ENCODE results near the gene TNK1. TPM values are rescaled to one million over a fixed set of nuclear protein-coding genes. Genes with fewer than 3 reads are reported as not detected.

The TNK1 gene
- total and polyA plus RNA-seq, 2 of the 8 experiments (the other 6 are each of a cell fraction or from before 2014, with no cell fraction given): 7.6 to 9.5 TPM

DNA sequence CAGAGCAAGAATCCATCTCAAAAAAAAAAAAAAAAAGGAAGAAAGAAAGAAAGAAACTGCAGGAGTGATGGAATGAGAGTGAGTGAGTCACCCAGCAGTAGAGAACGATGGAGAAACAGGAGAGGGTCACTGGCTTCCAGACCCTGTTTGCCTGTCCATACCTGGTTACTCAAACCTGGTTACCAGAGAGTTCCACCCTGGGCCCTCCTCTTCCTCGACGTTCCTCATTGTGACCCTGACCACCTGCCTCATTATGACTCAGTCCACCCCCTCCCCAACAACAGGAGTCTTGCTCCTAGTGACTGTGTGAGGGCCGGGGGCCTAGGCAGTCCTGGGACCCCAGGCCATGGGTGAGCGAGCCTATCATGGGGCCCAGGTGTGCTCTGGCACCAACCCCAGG is 47.7 kb downstream of the TNK1 start, which contains the start of gene SPEM3:
Gene SPEM3, plus strand, starts transcription at position 301 of the 400 bp plus-strand sequence. Its CDS starts 46 bp downstream, at position 347.
- POLR2A ChIA-PET (ENCODE audit: partially characterized antibody): interaction anchor here (0.8 to 1.2 kb wide), 4 partner anchors 10 to 30 kb away, joined by 3 read pairs; partner anchors contain the start of gene TMEM256
- H3K23me2 ChIP-seq (ENCODE audit: low read depth, low read length): no peaks in the 10 kb centered on the region
- H3K27me3 ChIP-seq (replicated peaks in 1 of 4; ENCODE audit: control insufficient read depth in 3 of 4, extremely low read depth in 1 of 4, insufficient read depth in 3 of 4, low read length in 3 of 4): no peaks in the 10 kb centered on the region; a peak in 1 of 7 replicates
- H2BK12ac ChIP-seq (ENCODE audit: low read depth, low read length): no peak within 1 kb of the TSS
- no peak within 1 kb of the TSS for H2AFZ ChIP-seq (ENCODE audit: low read length)
- no peak within 1 kb of the TSS for H3K56ac ChIP-seq (replicated peaks; ENCODE audit: insufficient read length, low read depth, low read length)
- no peak within 1 kb of the TSS for H2BK20ac ChIP-seq (ENCODE audit: low read length)
- no peaks in the 10 kb centered on the region for H3K79me1 ChIP-seq (ENCODE audit: low read depth, low read length)
- H3K27ac ChIP-seq (ENCODE audit: low read depth, low read length): no peak within 1 kb of the TSS
- H2AK5ac ChIP-seq (ENCODE audit: low read depth, low read length): no peak within 1 kb of the TSS
- no peak within 1 kb of the TSS for H2BK120ac ChIP-seq (replicated peaks; ENCODE audit: low read depth, low read length)
- H3K36me3 ChIP-seq (ENCODE audit: control insufficient read depth in 2 of 4, insufficient read depth in 4 of 4, low read length in 3 of 4): no peaks in the 10 kb centered on the region
- H2BK15ac ChIP-seq (ENCODE audit: low read length): no peak within 1 kb of the TSS
- no peak within 1 kb of the TSS for H3K23ac ChIP-seq (ENCODE audit: insufficient read length)
- DNase-seq (ENCODE audit: low read depth in 1 of 2, low spot score in 2 of 2) (no peak), FAIRE-seq (no peak)
- 80% methylated on average over 5 of the region's 5 CpGs; no CpG with 5 or more reads in 1 of the 2 experiments for WGBS, 2 experiments (ENCODE audit: extremely low coverage in 1 of 2, insufficient coverage in 1 of 2, insufficient read length in 1 of 2, insufficient replicate concordance in 2 of 2, low coverage in 1 of 2, low lambda C conversion rate in 2 of 2, missing lambda C conversion rate in 1 of 2)
- no peak within 1 kb of the TSS for H4K91ac ChIP-seq (replicated peaks; ENCODE audit: insufficient read length, low read length)
- H3K9me3 ChIP-seq (ENCODE audit: insufficient read depth in 2 of 2, low read depth in 1 of 2, low read length in 1 of 2): no peaks in the 10 kb centered on the region
- peaks cover 0 to 3% of the 10 kb centered on the region in 2 experiments for H4K20me1 ChIP-seq (replicated peaks in 1 of 2; ENCODE audit: control insufficient read depth in 1 of 2, insufficient read depth in 2 of 2, low read length in 2 of 2)
- no peak within 1 kb of the TSS for H3K4me3 ChIP-seq (ENCODE audit: extremely low read depth in 1 of 4, insufficient read depth in 2 of 4, low read depth in 3 of 4, low read length in 4 of 4)
- H3K9ac ChIP-seq (replicated peaks in 1 of 4; ENCODE audit: extremely low read depth in 1 of 4, low read depth in 3 of 4, low read length in 3 of 4): no peak within 1 kb of the TSS
- CTCF ChIA-PET (ENCODE audit: partially characterized antibody): interaction anchor here (0.6 to 0.8 kb wide), 2 partner anchors 63 to 66 kb away, joined by 3 to 4 read pairs; no protein-coding TSS in a partner anchor
- no peak within 1 kb of the TSS for H4K8ac ChIP-seq (ENCODE audit: extremely low read depth, insufficient read depth, low read length)
- no peak within 1 kb of the TSS for H2BK5ac ChIP-seq (ENCODE audit: low read depth, low read length)
- H3K4ac ChIP-seq (replicated peaks; ENCODE audit: insufficient read length, low read depth, low read length): no peak within 1 kb of the TSS
- no peak within 1 kb of the TSS for H3K14ac ChIP-seq (ENCODE audit: insufficient read length)
- no peaks in the 10 kb centered on the region; a peak in 1 of 7 replicates for H3K4me1 ChIP-seq (replicated peaks in 1 of 4; ENCODE audit: control insufficient read depth in 3 of 4, insufficient read depth in 4 of 4, low read length in 3 of 4)
- no peak within 1 kb of the TSS for H3K18ac ChIP-seq (ENCODE audit: extremely low read depth, low read length)
- no peaks in the 10 kb centered on the region for H3K79me2 ChIP-seq (ENCODE audit: control insufficient read depth in 1 of 2, insufficient read depth in 2 of 2, low read length in 2 of 2)
- H4K5ac ChIP-seq (ENCODE audit: insufficient read length, low read depth, low read length): no peak within 1 kb of the TSS
- H3K4me2 ChIP-seq (ENCODE audit: insufficient read depth in 1 of 2, low read depth in 2 of 2, low read length in 2 of 2): no peak within 1 kb of the TSS
- no peak for TF ChIP-seq SIX5 (IDR thresholded peaks at IDR 0.05; ENCODE audit: low read depth, low read length)
- no peak for TF ChIP-seq YY1 (IDR thresholded peaks at IDR 0.05; ENCODE audit: low read depth, low read length)
- no peak for TF ChIP-seq JUN (IDR thresholded peaks at IDR 0.05; ENCODE audit: low read depth, low read length)
- TF ChIP-seq NANOG (IDR thresholded peaks at IDR 0.05; ENCODE audit: insufficient read depth, low read depth, low read length, poor library complexity, severe bottlenecking): no peak
- no peak for TF ChIP-seq BRCA1 (IDR thresholded peaks at IDR 0.05; ENCODE audit: low read depth, low read length)
- no peak for TF ChIP-seq KDM4A (IDR thresholded peaks at IDR 0.05; ENCODE audit: low read depth, low read length, severe bottlenecking)
- no peak for TF ChIP-seq TAF7 (optimal IDR thresholded peaks at IDR 0.05; ENCODE audit: borderline replicate concordance, low read depth, low read length)
- no peak for TF ChIP-seq RXRA (IDR thresholded peaks at IDR 0.05; ENCODE audit: insufficient read depth, low read depth, low read length)
- TF ChIP-seq SP2 (IDR thresholded peaks at IDR 0.05; ENCODE audit: low read length): no peak
- TF ChIP-seq CTBP2 (IDR thresholded peaks at IDR 0.05; ENCODE audit: borderline replicate concordance, insufficient read depth, insufficient read length, low read length): no peak
- no peak for TF ChIP-seq POU5F1 (IDR thresholded peaks at IDR 0.05; ENCODE audit: low read depth, low read length)
- TF ChIP-seq, protein P1, sequence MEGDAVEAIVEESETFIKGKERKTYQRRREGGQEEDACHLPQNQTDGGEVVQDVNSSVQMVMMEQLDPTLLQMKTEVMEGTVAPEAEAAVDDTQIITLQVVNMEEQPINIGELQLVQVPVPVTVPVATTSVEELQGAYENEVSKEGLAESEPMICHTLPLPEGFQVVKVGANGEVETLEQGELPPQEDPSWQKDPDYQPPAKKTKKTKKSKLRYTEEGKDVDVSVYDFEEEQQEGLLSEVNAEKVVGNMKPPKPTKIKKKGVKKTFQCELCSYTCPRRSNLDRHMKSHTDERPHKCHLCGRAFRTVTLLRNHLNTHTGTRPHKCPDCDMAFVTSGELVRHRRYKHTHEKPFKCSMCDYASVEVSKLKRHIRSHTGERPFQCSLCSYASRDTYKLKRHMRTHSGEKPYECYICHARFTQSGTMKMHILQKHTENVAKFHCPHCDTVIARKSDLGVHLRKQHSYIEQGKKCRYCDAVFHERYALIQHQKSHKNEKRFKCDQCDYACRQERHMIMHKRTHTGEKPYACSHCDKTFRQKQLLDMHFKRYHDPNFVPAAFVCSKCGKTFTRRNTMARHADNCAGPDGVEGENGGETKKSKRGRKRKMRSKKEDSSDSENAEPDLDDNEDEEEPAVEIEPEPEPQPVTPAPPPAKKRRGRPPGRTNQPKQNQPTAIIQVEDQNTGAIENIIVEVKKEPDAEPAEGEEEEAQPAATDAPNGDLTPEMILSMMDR (IDR thresholded peaks at IDR 0.05; ENCODE audit: control extremely low read depth in 1 of 3, insufficient read depth in 1 of 3, low read depth in 1 of 3, low read length in 3 of 3): no peak
